ENCODE results near the gene TMSB10. TPM values are rescaled to one million over a fixed set of nuclear protein-coding genes. Genes with fewer than 3 reads are reported as not detected.

The TMSB10 gene
- total RNA-seq, 1 donor: 3,268 TPM

- H3K9me3 ChIP-seq (ENCODE audit: low read depth, low read length): no peaks in the 10 kb centered on the region
Measured at GRCh38 chr2:84888401-84889276, 16.8 kb upstream of the TMSB10 start.

GRCh38 chr2:84889332-84889731, 16.1 kb upstream of the TMSB10 start:
- no peaks in the 10 kb centered on the region for H3K27me3 ChIP-seq (ENCODE audit: insufficient read depth, low read length)

More at GRCh38 chr2:84888401-84889276, 16.8 kb upstream of the TMSB10 start:
- H3K4me3 ChIP-seq (ENCODE audit: low read length): peak overlapping the region; percentile 18
- H3K27me3 ChIP-seq (ENCODE audit: insufficient read depth, low read length): no peaks in the 10 kb centered on the region
- peaks cover 31% of the 10 kb centered on the region for H3K4me1 ChIP-seq (ENCODE audit: insufficient read depth, low read length)

DNA sequence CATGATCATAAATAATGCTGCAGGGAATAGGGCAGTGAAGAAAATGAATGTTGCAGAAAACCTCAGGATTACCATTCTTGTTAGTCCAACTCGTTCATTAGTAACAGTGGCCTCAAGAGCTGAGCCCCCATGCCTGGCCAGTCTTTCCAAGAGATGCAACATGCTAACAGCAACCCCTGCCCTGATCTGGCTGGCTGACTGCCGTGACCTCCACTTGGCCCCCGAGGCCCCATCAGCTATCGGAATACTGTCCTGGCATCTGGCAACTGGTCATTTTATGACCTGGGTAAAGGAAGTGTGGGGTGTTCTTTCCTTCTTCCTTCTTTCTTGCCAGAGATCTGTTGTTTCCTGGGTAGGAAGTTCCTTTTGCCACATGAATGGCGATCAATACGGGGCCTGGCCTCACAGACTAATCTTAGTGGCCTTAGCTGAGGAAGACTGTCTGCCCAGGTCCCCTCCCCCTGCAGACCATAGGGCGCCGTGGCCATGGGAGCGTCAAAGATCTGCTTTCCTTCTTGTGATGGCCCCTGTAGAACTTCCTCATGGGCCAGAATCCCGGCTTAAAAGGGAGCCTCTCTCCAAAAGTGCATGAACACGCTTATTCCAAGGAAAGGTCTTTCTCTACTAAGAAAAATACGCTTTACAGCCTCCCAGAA, 14.0 kb upstream of the TMSB10 start:
- Histone ChIP-seq H3K9me3 (ENCODE audit: low read depth, low read length) (no peaks in the 10 kb centered on the region), H3K27me3 (ENCODE audit: insufficient read depth, low read length) (no peaks in the 10 kb centered on the region), H3K4me1 (ENCODE audit: insufficient read depth, low read length) (peaks cover 56% of the 10 kb centered on the region), H3K4me3 (ENCODE audit: low read length) (no peak overlapping the region)

More at GRCh38 chr2:84889332-84889731, 16.1 kb upstream of the TMSB10 start:
- peak overlapping the region; percentile 18 for H3K4me3 ChIP-seq (ENCODE audit: low read length)
- no peaks in the 10 kb centered on the region for H3K9me3 ChIP-seq (ENCODE audit: low read depth, low read length)
- H3K4me1 ChIP-seq (ENCODE audit: insufficient read depth, low read length): peaks cover 37% of the 10 kb centered on the region

- H3K9me3 ChIP-seq (ENCODE audit: low read depth, low read length): no peaks in the 10 kb centered on the region
- H3K4me1 ChIP-seq (ENCODE audit: insufficient read depth, low read length): peaks cover 60% of the 10 kb centered on the region
- H3K4me3 ChIP-seq (ENCODE audit: low read length): no peak overlapping the region
- H3K27me3 ChIP-seq (ENCODE audit: insufficient read depth, low read length): no peaks in the 10 kb centered on the region
Measured at GRCh38 chr2:84894131-84894586, 11.3 kb upstream of the TMSB10 start.

DNA sequence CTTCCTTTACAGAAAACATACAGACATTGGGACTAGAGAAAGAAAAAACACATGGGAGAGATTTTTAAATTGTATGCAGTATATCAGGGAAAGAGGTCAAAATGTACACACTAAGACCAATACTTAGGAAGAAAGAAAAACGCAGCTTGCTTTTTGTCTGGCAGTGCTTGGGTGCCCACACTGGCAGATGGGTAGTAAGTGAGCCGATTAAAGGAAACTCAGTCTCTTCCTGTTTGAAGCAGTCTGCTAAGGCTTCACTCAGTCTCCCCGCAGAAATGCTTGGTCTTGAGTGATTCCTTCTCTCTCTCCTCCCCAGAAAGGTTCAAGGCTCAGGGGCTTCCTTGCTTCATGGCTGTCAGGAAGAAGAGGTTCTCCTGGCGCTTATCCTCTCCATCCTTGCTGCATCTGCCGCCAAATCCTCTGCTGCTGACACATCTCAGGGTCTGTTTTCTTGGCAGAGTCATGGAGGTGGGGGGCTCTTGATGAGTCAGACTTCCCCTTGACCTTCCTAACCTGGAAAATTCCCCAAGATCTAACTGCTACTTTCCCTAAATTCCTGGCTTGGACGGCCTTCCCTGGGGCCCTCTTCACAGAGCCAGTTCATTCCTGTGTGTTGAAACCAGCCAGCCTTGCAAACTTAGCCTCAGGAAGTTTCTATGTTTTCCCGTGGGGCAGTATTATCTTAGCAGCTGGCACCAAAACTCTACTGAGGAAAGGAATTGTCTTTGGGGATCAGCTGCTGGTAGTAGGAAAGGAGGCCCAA, 10.5 kb upstream of the TMSB10 start:
- Histone ChIP-seq H3K9me3 (ENCODE audit: low read depth, low read length) (no peaks in the 10 kb centered on the region), H3K4me1 (ENCODE audit: insufficient read depth, low read length) (peaks cover 60% of the 10 kb centered on the region), H3K27me3 (ENCODE audit: insufficient read depth, low read length) (no peaks in the 10 kb centered on the region), H3K4me3 (ENCODE audit: low read length) (no peak overlapping the region)

GRCh38 chr2:84896567-84896966, 8.9 kb upstream of the TMSB10 start:
- H3K4me3 ChIP-seq (ENCODE audit: low read length): no peak overlapping the region
- no peaks in the 10 kb centered on the region for H3K27me3 ChIP-seq (ENCODE audit: insufficient read depth, low read length)
- peaks cover 68% of the 10 kb centered on the region for H3K4me1 ChIP-seq (ENCODE audit: insufficient read depth, low read length)
- no peaks in the 10 kb centered on the region for H3K9me3 ChIP-seq (ENCODE audit: low read depth, low read length)

DNA sequence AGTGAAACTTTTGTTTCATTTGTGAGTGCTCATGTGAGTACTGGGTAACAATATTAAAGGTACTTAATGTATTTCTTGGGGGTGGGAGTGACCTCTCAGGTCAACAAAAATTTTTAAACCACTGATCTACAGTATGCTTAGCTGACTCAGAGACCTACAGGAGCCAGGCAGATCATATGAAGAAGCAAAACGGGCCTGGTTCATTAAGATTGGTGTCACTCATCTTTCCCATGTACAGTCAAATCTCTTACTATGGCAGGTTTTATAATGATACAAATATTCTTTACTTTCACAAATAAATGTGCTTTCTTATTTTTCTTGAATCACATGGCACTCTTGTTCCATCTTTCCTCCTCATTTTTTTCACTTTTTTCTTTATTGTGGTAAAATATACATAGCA, 7.7 kb upstream of the TMSB10 start:
- Histone ChIP-seq H3K9me3 (ENCODE audit: low read depth, low read length) (no peaks in the 10 kb centered on the region), H3K27me3 (ENCODE audit: insufficient read depth, low read length) (no peaks in the 10 kb centered on the region), H3K4me1 (ENCODE audit: insufficient read depth, low read length) (peaks cover 77% of the 10 kb centered on the region), H3K4me3 (ENCODE audit: low read length) (no peak overlapping the region)

- no peak overlapping the region for H3K4me3 ChIP-seq (ENCODE audit: low read length)
- no peaks in the 10 kb centered on the region for H3K9me3 ChIP-seq (ENCODE audit: low read depth, low read length)
- H3K27me3 ChIP-seq (ENCODE audit: insufficient read depth, low read length): no peaks in the 10 kb centered on the region
- peaks cover 76% of the 10 kb centered on the region for H3K4me1 ChIP-seq (ENCODE audit: insufficient read depth, low read length)
Measured at GRCh38 chr2:84899304-84900204, 5.9 kb upstream of the TMSB10 start.

DNA sequence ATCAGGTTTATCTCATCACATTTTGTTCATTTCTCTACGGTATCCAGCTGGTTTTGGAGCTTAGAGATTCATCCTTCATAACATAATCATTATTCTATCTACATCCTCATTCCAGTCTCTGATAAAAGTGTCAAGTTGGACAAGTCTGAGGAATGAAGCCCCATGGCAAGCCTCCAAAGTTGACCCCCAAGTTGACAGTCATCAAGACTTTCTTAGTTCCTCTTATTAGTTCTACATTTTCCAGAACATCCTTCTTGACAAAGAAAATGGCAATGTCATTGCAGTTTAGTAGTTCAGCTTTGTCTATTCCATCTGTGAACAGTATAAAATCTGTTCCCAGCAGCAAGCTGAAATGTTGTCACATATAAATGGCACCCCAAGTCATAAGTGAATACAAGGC, 4.5 kb upstream of the TMSB10 start:
- H3K4me1 ChIP-seq (ENCODE audit: insufficient read depth, low read length): peaks cover 64% of the 10 kb centered on the region
- no peaks in the 10 kb centered on the region for H3K27me3 ChIP-seq (ENCODE audit: insufficient read depth, low read length)
- H3K9me3 ChIP-seq (ENCODE audit: low read depth, low read length): no peaks in the 10 kb centered on the region
- H3K4me3 ChIP-seq (ENCODE audit: low read length): no peak overlapping the region

GRCh38 chr2:84901593-84902120, 3.8 kb upstream of the TMSB10 start:
- Histone ChIP-seq H3K9me3 (ENCODE audit: low read depth, low read length) (no peaks in the 10 kb centered on the region), H3K4me3 (ENCODE audit: low read length) (no peak overlapping the region), H3K27me3 (ENCODE audit: insufficient read depth, low read length) (no peaks in the 10 kb centered on the region), H3K4me1 (ENCODE audit: insufficient read depth, low read length) (peaks cover 60% of the 10 kb centered on the region)

DNA sequence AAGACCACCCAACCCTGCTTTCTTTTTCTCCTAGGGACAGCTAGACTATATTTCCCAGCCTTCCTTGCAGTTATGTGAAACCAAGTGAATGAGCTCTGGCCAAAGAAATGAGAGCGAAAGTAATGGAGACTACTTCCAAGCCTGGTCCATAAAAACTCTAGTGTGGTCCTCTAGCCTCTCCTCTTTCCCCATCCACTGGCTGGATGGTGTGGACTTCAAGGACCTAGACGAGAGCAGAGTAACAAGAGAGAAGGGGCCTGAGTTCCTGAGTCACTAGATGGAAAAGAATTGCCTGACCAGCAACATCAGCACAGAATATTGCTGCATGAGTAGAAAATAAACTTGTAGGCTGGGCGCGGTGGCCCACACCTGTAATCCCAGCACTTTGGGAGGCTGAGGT, 2.9 kb upstream of the TMSB10 start:
- Histone ChIP-seq H3K27me3 (ENCODE audit: insufficient read depth, low read length) (no peaks in the 10 kb centered on the region), H3K4me1 (ENCODE audit: insufficient read depth, low read length) (peaks cover 56% of the 10 kb centered on the region), H3K4me3 (ENCODE audit: low read length) (no peak overlapping the region), H3K9me3 (ENCODE audit: low read depth, low read length) (no peaks in the 10 kb centered on the region)

- H3K27me3 ChIP-seq (ENCODE audit: insufficient read depth, low read length): no peaks in the 10 kb centered on the region
- H3K4me3 ChIP-seq (ENCODE audit: low read length): no peak overlapping the region
- peaks cover 56% of the 10 kb centered on the region for H3K4me1 ChIP-seq (ENCODE audit: insufficient read depth, low read length)
- no peaks in the 10 kb centered on the region for H3K9me3 ChIP-seq (ENCODE audit: low read depth, low read length)
Measured at GRCh38 chr2:84904151-84904550, 1.3 kb upstream of the TMSB10 start.

DNA sequence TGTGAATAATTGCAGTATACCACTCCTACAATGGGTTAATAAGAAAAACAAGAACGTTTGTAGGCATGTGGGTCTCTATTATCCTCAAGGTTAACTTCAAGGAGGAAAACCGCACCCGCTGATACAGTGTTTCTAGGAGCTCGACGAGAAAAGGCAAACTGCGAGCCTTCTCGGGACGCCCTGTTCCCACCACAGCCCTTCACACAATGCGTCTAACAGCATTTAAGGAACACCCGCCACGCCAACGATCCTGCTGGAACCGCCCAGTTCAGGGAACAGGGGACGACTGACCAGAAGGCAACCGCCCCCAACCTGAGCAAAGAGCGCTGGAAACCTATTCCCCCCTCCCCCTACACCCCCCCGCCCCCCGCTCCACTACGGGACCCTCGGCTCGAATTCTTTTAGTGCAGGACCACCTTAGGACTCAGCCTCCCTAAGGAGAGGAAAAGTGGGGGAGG, 710 bp upstream of the TMSB10 start:
- Histone ChIP-seq H3K9me3 (ENCODE audit: low read depth, low read length) (no peaks in the 10 kb centered on the region), H3K4me3 (ENCODE audit: low read length) (peak overlapping the region; percentile 96), H3K4me1 (ENCODE audit: insufficient read depth, low read length) (peaks cover 56% of the 10 kb centered on the region), H3K27me3 (ENCODE audit: insufficient read depth, low read length) (no peaks in the 10 kb centered on the region)
